Measurements from ENCODE around the gene SIGLEC12. TPM values are rescaled to one million over a fixed set of nuclear protein-coding genes. Genes with fewer than 3 reads are reported as not detected.
A peak's percentile ranks its signal among the peaks of the same experiment; 100 is the strongest.

SIGLEC12 gene
- total RNA-seq, 3 donors from 2014 or later, result 1.8 TPM; not detected in 2

GRCh38 chr19:51473009-51473707 lies 28.4 kb downstream of the SIGLEC12 start:
- DNase-seq (ENCODE audit: low spot score in 2 of 2), result peak; percentile 61 to 75
- TF ChIP-seq POLR2AphosphoS5 (IDR thresholded peaks at IDR 0.05) (no peak), CTCF (IDR thresholded peaks at IDR 0.05) (peak; percentile 58 to 76 (median 73)), POLR2A (IDR thresholded peaks at IDR 0.05) (no peak)
- no peaks in the 10 kb centered on the region for H3K4me1 ChIP-seq
- H3K27ac ChIP-seq, result no peak overlapping the region
- H3K9me3 ChIP-seq, result no peaks in the 10 kb centered on the region
- H3K36me3 ChIP-seq, result no peaks in the 10 kb centered on the region
- intact Hi-C loops (cut with DNase I; ENCODE audit: low total_unique reads), result no loop called here
- no peak overlapping the region for H3K4me3 ChIP-seq
- peaks cover 0 to 39% of the 10 kb centered on the region in 2 donors for H3K27me3 ChIP-seq

DNA sequence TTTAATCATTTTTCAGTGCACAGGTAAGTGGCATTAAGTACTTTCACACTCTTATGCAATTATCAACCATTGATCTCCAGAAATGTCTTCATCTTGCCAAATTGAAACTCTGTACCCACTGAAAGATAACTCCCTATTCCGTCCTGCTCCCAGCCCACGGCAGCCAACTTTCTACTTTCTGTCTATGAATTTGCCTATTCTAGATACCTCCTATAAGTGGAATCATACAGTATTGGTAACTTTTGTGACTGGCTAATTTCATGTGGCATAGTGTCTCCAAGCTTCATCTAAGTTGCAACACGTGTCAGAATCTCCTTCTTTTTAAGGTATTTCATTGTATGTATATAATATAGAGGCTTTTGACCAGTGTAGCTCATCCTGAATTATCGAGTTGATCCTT lies 29.0 kb downstream of the SIGLEC12 start:
- Histone ChIP-seq H3K4me1 (no peaks in the 10 kb centered on the region), H3K27ac (no peak overlapping the region), H3K9me3 (no peaks in the 10 kb centered on the region), H3K36me3 (no peaks in the 10 kb centered on the region), H3K27me3 (peaks cover 0 to 42% of the 10 kb centered on the region in 2 donors), H3K4me3 (no peak overlapping the region)
- DNase-seq (ENCODE audit: low spot score in 2 of 2), result no peak
- intact Hi-C loops (cut with DNase I; ENCODE audit: low total_unique reads), result no loop called here
- no peak for TF ChIP-seq POLR2A (IDR thresholded peaks at IDR 0.05)
- TF ChIP-seq CTCF (IDR thresholded peaks at IDR 0.05), result no peak
- no peak for TF ChIP-seq POLR2AphosphoS5 (IDR thresholded peaks at IDR 0.05)

- no peak for DNase-seq (ENCODE audit: low spot score in 2 of 2)
- Histone ChIP-seq H3K4me3 (no peak overlapping the region), H3K27ac (no peak overlapping the region), H3K9me3 (no peaks in the 10 kb centered on the region), H3K4me1 (no peaks in the 10 kb centered on the region), H3K36me3 (no peaks in the 10 kb centered on the region), H3K27me3 (peaks cover 0 to 44% of the 10 kb centered on the region in 2 donors)
- intact Hi-C loops (cut with DNase I; ENCODE audit: low total_unique reads), result no loop called here
- TF ChIP-seq POLR2A (IDR thresholded peaks at IDR 0.05), result no peak
- no peak for TF ChIP-seq CTCF (IDR thresholded peaks at IDR 0.05)
- no peak for TF ChIP-seq POLR2AphosphoS5 (IDR thresholded peaks at IDR 0.05)
These were observed 30.1 kb downstream of the SIGLEC12 start for GRCh38 chr19:51471527-51471926.

DNA sequence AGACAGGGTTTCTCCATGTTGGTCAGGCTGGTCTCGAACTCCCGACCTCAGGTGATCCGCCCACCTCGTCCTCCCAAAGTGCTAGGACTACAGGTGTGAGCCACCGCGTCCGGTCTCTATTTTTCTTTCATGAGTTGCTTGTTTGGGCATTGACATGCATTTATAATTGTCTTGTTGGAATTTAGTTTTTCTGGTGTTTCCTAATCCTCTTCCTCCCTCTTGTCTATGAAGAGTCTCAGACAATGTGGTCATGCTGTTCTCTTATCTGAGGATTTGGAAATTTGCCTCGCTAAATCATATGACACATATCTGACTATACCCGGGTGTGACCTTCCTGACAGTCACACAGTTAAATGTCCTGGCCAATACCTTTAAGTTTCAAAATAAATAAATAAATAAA lies 30.6 kb downstream of the SIGLEC12 start:
- Histone ChIP-seq H3K27me3 (peaks cover 0 to 41% of the 10 kb centered on the region in 2 donors), H3K4me1 (no peaks in the 10 kb centered on the region), H3K9me3 (no peaks in the 10 kb centered on the region), H3K36me3 (no peaks in the 10 kb centered on the region), H3K4me3 (no peak overlapping the region), H3K27ac (no peak overlapping the region)
- intact Hi-C loops (cut with DNase I; ENCODE audit: low total_unique reads), result no loop called here
- TF ChIP-seq POLR2AphosphoS5 (IDR thresholded peaks at IDR 0.05) (no peak), CTCF (IDR thresholded peaks at IDR 0.05) (no peak), POLR2A (IDR thresholded peaks at IDR 0.05) (no peak)
- no peak for DNase-seq (ENCODE audit: low spot score in 2 of 2)

DNA sequence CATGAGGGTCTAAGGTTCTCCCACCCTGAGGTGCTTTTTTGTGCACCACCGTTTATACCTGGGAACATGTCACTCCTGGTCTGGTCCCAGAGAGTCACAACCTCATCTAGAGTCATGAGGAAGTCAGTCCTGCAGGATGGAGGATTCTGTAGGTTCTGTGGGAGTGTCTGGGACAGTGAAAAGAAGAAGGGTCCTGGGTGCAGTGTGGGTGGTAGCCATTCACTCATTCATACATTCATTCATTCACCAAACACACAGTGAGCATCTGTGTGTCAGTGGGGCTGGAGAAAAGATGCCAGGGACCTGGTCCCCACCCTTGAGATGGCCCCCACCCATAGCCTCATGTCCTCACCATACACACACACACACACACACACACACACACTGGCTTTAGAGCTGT lies 32.0 kb downstream of the SIGLEC12 start:
- no peak for DNase-seq (ENCODE audit: low spot score in 2 of 2)
- H3K36me3 ChIP-seq, result no peaks in the 10 kb centered on the region
- intact Hi-C loops (cut with DNase I; ENCODE audit: low total_unique reads), result no loop called here
- no peaks in the 10 kb centered on the region for H3K4me1 ChIP-seq
- peaks cover 0 to 43% of the 10 kb centered on the region in 2 donors for H3K27me3 ChIP-seq
- TF ChIP-seq POLR2A (IDR thresholded peaks at IDR 0.05) (no peak), CTCF (IDR thresholded peaks at IDR 0.05) (no peak), POLR2AphosphoS5 (IDR thresholded peaks at IDR 0.05) (no peak)
- no peak overlapping the region for H3K27ac ChIP-seq
- no peaks in the 10 kb centered on the region for H3K9me3 ChIP-seq
- no peak overlapping the region for H3K4me3 ChIP-seq
